OCI-LY7 (cell line): ENCODE measurements around the gene GSK3B. TPM values are rescaled to one million over a fixed set of nuclear protein-coding genes. Genes with fewer than 3 reads are reported as not detected.

Experiments
- BruUV-seq: library from RNA; stranded (reverse); fragments of 400-500 nt; replicated peaks from 2 replicates; lab custom pipeline; 2021; lab: Mats Ljungman, UMichigan
- CTCF ChIA-PET: fragments of 300-600 bp; sonication (Branson Sonifier 250); formaldehyde crosslinking; loops from one replicate; lab custom pipeline; 2022; ENCODE audit warnings: antibody characterized with exemption; ENCODE audit not compliant: unreplicated experiment; lab: Charles Lee
- POLR2A ChIA-PET: fragments of 300-600 bp; sonication (Branson Sonifier 250); formaldehyde crosslinking; loops from one replicate; lab custom pipeline; 2022; ENCODE audit warnings: antibody characterized with exemption; lab: Charles Lee
- DNase-seq: peaks from one replicate; pipeline ENCODE4 v3.0.0-alpha.2; 2015; ENCODE audit warnings: low spot score
- H2AFZ ChIP-seq: fragments of 200-600 bp; sonication (generic), shearing (Covaris generic); 2 replicates; pipeline ENCODE4 v1.6.1; 2014; ENCODE audit warnings: mild to moderate bottlenecking, antibody characterized with exemption, low read length, moderate library complexity
- H3K27ac ChIP-seq: fragments of 200-600 bp; sonication (generic); 2 replicates; pipeline ENCODE4 v1.5.1; 2014; ENCODE audit warnings: mixed run types, low read depth, mild to moderate bottlenecking, moderate library complexity, low read length, inconsistent platforms; ENCODE audit not compliant: poor library complexity, severe bottlenecking
- H3K36me3 ChIP-seq: fragments of 200-600 bp; sonication (generic); 2 replicates; pipeline ENCODE4 v1.6.1; 2014; ENCODE audit warnings: mild to moderate bottlenecking, antibody characterized with exemption, low read length, moderate library complexity, mixed read lengths; ENCODE audit not compliant: insufficient read depth
- H3K4me1 ChIP-seq: fragments of 200-600 bp; sonication (generic); 2 replicates; pipeline ENCODE4 v1.5.1; 2014; ENCODE audit warnings: mild to moderate bottlenecking, low read length; ENCODE audit not compliant: insufficient read depth, poor library complexity, severe bottlenecking
- H3K4me2 ChIP-seq: fragments of 200-600 bp; sonication (generic); 2 replicates; pipeline ENCODE4 v1.6.1; 2014; ENCODE audit warnings: mild to moderate bottlenecking, low read length
- H3K4me3 ChIP-seq: fragments of 200-600 bp; sonication (generic); 2 replicates; pipeline ENCODE4 v1.5.1; 2014; ENCODE audit warnings: mild to moderate bottlenecking, low read depth, low read length; ENCODE audit not compliant: poor library complexity, severe bottlenecking
- H3K79me2 ChIP-seq: fragments of 200-600 bp; sonication (generic); 2 replicates; pipeline ENCODE4 v1.6.1; 2016; ENCODE audit warnings: low read depth, mild to moderate bottlenecking, low read length, moderate library complexity, mixed read lengths; ENCODE audit not compliant: insufficient read depth
- H3K9me2 ChIP-seq: fragments of 200-600 bp; sonication (generic); 2 replicates; pipeline ENCODE4 v1.6.1; 2016; ENCODE audit warnings: mild to moderate bottlenecking, low read length, mixed read lengths; ENCODE audit not compliant: insufficient read depth
- H3K9me3 ChIP-seq: fragments of 200-600 bp; sonication (generic); 2 replicates; pipeline ENCODE4 v1.6.1; 2014; ENCODE audit warnings: mild to moderate bottlenecking, mixed run types, low read length, mixed read lengths
- H4K20me1 ChIP-seq: fragments of 200-600 bp; sonication (generic); 2 replicates; pipeline ENCODE4 v1.6.1; 2014; ENCODE audit warnings: mild to moderate bottlenecking, antibody characterized with exemption, low read length, moderate library complexity, mixed read lengths; ENCODE audit not compliant: insufficient read depth
- EZH2phosphoT487 ChIP-seq: fragments of 200-600 bp; sonication (generic); IDR thresholded peaks from 2 replicates; pipeline ENCODE4 v1.6.1; 2018; ENCODE audit warnings: low read depth, borderline replicate concordance, mild to moderate bottlenecking, mixed run types, antibody characterized with exemption, low read length, moderate library complexity, mixed read lengths
- intact Hi-C: fragments of 100-400 bp; cut with micrococcal nuclease; formaldehyde crosslinking; loops from one replicate; pipeline ENCODE4 v1.10.0; 2022; ENCODE audit not compliant: unreplicated experiment
- total RNA-seq, 2 experiments: library from RNA; depleted of rRNA in 1 of 2; stranded (reverse); fragments of >200 nt in 1 of 2; shearing (Covaris generic) in 1 of 2; gene quantifications; 2 replicates each; pipeline ENCODE4 v1.2.3, GENCODE V29; 2014 to 2022
- TF ChIP-seq, protein P1 (sequence below): fragments of 200-600 bp; sonication (generic); conservative IDR thresholded peaks from 2 replicates; pipeline ENCODE4 v1.5.1; 2014; ENCODE audit warnings: mild to moderate bottlenecking, antibody characterized with exemption, low read length, moderate library complexity, mixed read lengths

GSK3B gene
- total RNA-seq, 2 experiments from 2014 or later, result 26.6 to 40.9 TPM

DNA sequence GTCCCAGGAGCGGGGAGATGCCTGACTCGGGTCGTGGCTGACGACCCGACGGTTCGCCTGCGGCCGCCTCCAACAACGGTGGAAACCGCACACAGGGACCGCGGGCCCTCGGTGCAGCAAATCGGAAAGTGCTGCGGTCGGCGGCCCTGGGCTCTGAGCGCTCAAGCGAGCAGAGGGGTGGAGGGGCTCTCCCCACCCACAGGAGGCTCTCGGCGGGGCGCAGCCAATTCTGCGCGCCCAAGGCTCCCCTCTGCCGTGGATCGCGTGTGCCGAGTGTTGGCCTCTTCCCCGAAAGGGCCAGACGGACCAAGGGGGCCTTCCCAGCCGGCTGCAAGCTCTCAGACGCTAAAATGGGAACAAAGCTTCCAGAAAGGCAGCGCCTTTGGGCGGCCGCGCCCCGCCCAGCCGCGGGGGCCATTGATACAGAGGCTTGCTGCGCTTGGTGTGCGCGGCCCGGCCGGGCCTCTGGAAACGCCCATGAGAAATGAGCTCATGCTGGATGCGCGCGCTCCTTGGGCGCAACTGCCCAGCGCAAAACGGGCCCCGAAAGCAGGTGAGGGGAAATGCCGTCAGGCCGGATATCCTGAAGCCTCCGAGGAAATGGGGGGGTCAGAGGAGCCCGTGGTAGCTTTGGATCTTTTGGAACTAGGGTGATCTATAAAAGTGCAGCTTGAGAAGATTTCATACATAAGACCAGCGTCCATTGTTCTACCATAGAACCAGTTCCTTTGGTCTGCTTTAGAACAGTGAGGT, 1.2 kb upstream of the GSK3B start:
- Histone ChIP-seq H3K27ac (peak overlapping the region; percentile 97), H3K79me2 (peaks cover 61% of the 10 kb centered on the region), H4K20me1 (peaks cover 28% of the 10 kb centered on the region), H3K9me2 (no peaks in the 10 kb centered on the region), H3K4me3 (peak overlapping the region; percentile 81), H3K36me3 (peaks cover 12% of the 10 kb centered on the region), H2AFZ (peak overlapping the region; percentile 70), H3K4me1 (peaks cover 22% of the 10 kb centered on the region), H3K4me2 (peak overlapping the region; percentile 73), H3K9me3 (no peaks in the 10 kb centered on the region)
- BruUV-seq, result no TSS peak
- CTCF ChIA-PET, result interaction anchor here (1.1 to 1.4 kb wide), 2 partner anchors 12 to 24 kb away, joined by 3 to 8 read pairs; no protein-coding TSS in a partner anchor
- no peak for TF ChIP-seq EZH2phosphoT487
- POLR2A ChIA-PET, result interaction anchor here (0.6 to 4.0 kb wide), 18 partner anchors 9 to 1259 kb away, joined by 3 to 31 read pairs (median 5); partner anchors contain the start of gene LRRC58
- DNase-seq, result peak; percentile 92
- intact Hi-C loops, result loop anchor here (2.0 to 10.0 kb wide), 4 partner anchors 499 to 647 kb away; partner anchors contain the start of genes GTF2E1, NDUFB4, POGLUT1 and RABL3

DNA sequence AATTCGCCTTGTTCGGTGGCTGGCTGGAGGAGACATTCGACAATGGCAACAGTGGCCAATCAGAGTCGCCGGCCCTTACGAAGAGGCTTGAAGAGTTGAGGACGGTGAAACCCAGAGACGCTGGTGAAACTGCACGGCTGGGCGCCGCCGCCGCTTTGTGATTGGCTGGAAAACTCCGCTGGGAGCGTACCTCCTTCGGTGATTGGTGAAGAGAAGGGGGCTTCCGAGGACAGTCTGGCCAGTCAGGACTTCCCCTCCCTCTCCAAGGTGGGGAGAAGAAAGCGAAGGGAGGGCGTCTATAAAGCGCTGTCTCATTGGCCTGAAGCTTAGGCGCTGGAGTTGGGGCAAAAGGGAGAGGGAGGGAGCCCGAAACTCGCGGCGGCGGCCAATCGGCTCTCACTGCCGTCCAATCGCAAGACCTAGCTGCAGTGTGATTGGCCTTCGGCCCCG, 554 bp upstream of the GSK3B start:
- no peak for TF ChIP-seq EZH2phosphoT487
- TF ChIP-seq, protein P1, sequence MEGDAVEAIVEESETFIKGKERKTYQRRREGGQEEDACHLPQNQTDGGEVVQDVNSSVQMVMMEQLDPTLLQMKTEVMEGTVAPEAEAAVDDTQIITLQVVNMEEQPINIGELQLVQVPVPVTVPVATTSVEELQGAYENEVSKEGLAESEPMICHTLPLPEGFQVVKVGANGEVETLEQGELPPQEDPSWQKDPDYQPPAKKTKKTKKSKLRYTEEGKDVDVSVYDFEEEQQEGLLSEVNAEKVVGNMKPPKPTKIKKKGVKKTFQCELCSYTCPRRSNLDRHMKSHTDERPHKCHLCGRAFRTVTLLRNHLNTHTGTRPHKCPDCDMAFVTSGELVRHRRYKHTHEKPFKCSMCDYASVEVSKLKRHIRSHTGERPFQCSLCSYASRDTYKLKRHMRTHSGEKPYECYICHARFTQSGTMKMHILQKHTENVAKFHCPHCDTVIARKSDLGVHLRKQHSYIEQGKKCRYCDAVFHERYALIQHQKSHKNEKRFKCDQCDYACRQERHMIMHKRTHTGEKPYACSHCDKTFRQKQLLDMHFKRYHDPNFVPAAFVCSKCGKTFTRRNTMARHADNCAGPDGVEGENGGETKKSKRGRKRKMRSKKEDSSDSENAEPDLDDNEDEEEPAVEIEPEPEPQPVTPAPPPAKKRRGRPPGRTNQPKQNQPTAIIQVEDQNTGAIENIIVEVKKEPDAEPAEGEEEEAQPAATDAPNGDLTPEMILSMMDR, result no peak
- CTCF ChIA-PET, result interaction anchor here (1.1 to 1.4 kb wide), 2 partner anchors 11 to 24 kb away, joined by 3 to 8 read pairs; no protein-coding TSS in a partner anchor
- peak; percentile 98 for DNase-seq

More for the DNA sequence above, 554 bp upstream of the GSK3B start:
- H3K36me3 ChIP-seq, result peaks cover 12% of the 10 kb centered on the region
- POLR2A ChIA-PET, result interaction anchor here (0.6 to 4.0 kb wide), 13 partner anchors 9 to 1260 kb away, joined by 3 to 31 read pairs (median 6); partner anchors contain the start of gene LRRC58
- peaks cover 32% of the 10 kb centered on the region for H4K20me1 ChIP-seq
- peak overlapping the region; percentile 97 for H3K27ac ChIP-seq
- H3K79me2 ChIP-seq, result peaks cover 67% of the 10 kb centered on the region
- no peaks in the 10 kb centered on the region for H3K9me3 ChIP-seq
- intact Hi-C loops, result loop anchor here (1.0 to 10.0 kb wide), 5 partner anchors 254 to 648 kb away; partner anchors contain the start of genes GTF2E1, NDUFB4, POGLUT1 and RABL3
- peaks cover 26% of the 10 kb centered on the region for H3K4me1 ChIP-seq
- H2AFZ ChIP-seq, result peak overlapping the region; percentile 70; the same call in 1 of the 2 replicates
- peak overlapping the region; percentile 81 for H3K4me3 ChIP-seq
- no TSS peak for BruUV-seq
- H3K4me2 ChIP-seq, result peak overlapping the region; percentile 73
- H3K9me2 ChIP-seq, result no peaks in the 10 kb centered on the region
